Fibroblast of villous mesenchyme (primary cell): ENCODE data around the gene BCOR. TPM values are rescaled to one million over a fixed set of nuclear protein-coding genes. Genes with fewer than 3 reads are reported as not detected.

ENCODE experiments used
- DNase-seq: peaks from one replicate; pipeline ENCODE4 v3.0.0-alpha.2; 2010; ENCODE audit warnings: low read depth
- H3K4me3 ChIP-seq: 2 replicates; pipeline ENCODE4 v1.5.1; 2011; ENCODE audit warnings: low read depth, mild to moderate bottlenecking, low read length
- total RNA-seq: library from RNA; depleted of rRNA; stranded (reverse); fragments of >200 nt; gene quantifications from 2 replicates; pipeline ENCODE4 v1.2.3, GENCODE V29; 2012
- TF ChIP-seq, protein P1 (sequence below): IDR thresholded peaks from 2 replicates; pipeline ENCODE4 v1.5.1; 2012; ENCODE audit warnings: low read depth, mild to moderate bottlenecking, low read length; ENCODE audit not compliant: insufficient read depth

Gene BCOR
- total RNA-seq, 1 donor, result 24.2 TPM

- no peak overlapping the region for H3K4me3 ChIP-seq
- DNase-seq, result no peak
- TF ChIP-seq, protein P1, sequence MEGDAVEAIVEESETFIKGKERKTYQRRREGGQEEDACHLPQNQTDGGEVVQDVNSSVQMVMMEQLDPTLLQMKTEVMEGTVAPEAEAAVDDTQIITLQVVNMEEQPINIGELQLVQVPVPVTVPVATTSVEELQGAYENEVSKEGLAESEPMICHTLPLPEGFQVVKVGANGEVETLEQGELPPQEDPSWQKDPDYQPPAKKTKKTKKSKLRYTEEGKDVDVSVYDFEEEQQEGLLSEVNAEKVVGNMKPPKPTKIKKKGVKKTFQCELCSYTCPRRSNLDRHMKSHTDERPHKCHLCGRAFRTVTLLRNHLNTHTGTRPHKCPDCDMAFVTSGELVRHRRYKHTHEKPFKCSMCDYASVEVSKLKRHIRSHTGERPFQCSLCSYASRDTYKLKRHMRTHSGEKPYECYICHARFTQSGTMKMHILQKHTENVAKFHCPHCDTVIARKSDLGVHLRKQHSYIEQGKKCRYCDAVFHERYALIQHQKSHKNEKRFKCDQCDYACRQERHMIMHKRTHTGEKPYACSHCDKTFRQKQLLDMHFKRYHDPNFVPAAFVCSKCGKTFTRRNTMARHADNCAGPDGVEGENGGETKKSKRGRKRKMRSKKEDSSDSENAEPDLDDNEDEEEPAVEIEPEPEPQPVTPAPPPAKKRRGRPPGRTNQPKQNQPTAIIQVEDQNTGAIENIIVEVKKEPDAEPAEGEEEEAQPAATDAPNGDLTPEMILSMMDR, result no peak
Observed at GRCh38 chrX:40015693-40016092, 82.1 kb downstream of the BCOR start.

- peak; percentile 82 for DNase-seq
- TF ChIP-seq, protein P1, result no peak
- peak overlapping the region; percentile 55 for H3K4me3 ChIP-seq
Observed at GRCh38 chrX:40013266-40014195, 84.2 kb downstream of the BCOR start.

GRCh38 chrX:40012868-40013265 is 84.9 kb downstream of the BCOR start:
- no peak for DNase-seq
- TF ChIP-seq, protein P1, result no peak
- peak overlapping the region; percentile 55 for H3K4me3 ChIP-seq

- TF ChIP-seq, protein P1, result no peak
- no peak overlapping the region for H3K4me3 ChIP-seq
- peak; percentile 70 for DNase-seq
Observed at GRCh38 chrX:40012039-40012867, 85.5 kb downstream of the BCOR start.

DNA sequence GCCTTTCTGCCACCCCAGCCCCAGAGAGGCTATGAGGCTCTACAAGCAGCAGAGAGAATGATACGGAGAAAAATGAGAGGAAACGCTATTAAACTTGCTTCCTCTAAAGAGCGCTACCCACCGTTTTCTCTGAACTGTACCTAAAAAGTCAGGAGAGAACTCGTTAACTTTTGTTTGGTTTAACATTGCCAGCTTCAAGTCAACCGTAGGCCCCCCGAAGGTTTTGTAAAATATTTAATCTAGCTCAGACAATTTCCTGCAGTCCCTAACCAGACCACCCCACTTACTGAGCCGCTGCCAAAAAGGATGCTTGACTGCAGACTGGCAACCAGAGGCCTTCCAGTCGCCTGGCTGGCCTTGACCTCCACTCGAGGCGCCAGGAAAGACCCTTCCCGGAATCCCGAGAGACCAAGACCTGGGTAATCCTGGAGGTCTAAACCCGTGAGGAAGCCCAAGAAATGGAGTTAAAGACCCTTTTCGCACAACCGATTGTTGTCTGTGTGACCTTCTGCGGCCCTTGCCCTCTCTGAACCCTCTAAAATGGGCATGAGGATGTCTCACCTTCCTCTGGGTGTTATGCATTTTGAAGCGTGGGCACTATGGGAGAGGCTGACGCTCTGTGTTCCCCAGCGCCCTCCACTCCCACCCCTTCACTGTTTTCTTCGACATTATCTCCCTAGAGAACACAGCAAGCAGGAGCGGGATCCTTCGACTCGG is 86.3 kb downstream of the BCOR start:
- no peak overlapping the region for H3K4me3 ChIP-seq
- TF ChIP-seq, protein P1, result no peak
- DNase-seq, result no peak

- TF ChIP-seq, protein P1, result no peak
- H3K4me3 ChIP-seq, result no peak overlapping the region
- DNase-seq, result no peak
Observed at GRCh38 chrX:40010550-40011321, 87.0 kb downstream of the BCOR start.
